ENCODE results near the gene SLC38A3.

DNA sequence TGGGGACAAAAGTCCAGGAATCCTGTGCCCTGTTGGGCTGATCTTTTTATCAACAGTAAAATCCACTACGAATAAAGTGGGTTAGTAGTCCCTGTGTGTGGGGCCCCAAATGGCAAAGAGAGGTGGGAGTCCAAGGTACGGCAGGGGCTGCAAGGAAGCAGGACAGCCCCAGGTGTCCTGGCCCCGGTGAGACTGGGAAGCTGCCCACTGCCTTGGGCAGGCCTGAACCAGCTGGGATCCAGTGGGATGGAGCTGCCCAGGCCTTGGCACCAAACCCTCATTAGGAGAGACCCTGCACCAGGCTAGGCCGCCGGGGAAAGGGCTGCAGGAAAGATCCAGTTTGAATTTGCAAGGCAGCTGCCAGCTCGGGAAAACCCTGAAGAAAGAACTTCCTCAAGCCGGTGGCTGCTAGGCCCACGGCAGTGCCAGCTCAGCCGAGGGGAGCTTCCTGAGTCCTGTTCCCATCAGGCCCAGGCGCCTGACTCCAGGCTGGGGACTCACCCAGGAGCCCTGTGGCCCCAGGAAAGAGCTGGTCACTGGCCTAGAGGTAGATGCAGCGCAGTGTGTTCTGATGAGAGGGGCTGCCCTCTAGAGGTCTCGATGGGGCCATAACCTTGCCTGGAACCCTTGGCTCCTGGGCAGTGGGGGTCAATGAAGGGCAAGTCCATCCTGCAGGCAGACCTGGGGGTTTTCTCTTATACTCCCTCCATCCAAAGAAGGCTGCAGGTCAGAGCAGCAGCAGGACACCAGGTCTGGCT, 16.5 kb downstream of the SLC38A3 start:
- TF ChIP-seq YY1 (IDR thresholded peaks at IDR 0.05; ENCODE audit: insufficient read depth, insufficient read length) (no peak), ZNF274 (IDR thresholded peaks at IDR 0.05; ENCODE audit: low read depth, low read length) (no peak)

Measured in NT2/D1 (cell line).